Measurements from ENCODE around the gene DBNDD1. TPM values are rescaled to one million over a fixed set of nuclear protein-coding genes. Genes with fewer than 3 reads are reported as not detected.

Gene DBNDD1
- total RNA-seq, 2 donors from 2014 or later: 3.8 to 4.9 TPM

Other genes with a start within 250 kb of the DBNDD1 start
- 10 to 100 TPM; 11.1 to 26.6 TPM for gene FANCA, start 202.8 kb downstream of the DBNDD1 start, total RNA-seq
- 10 to 100 TPM; 70.2 to 97.7 TPM for gene SPIRE2, start 191.0 kb downstream of the DBNDD1 start, total RNA-seq
- gene TCF25, start 145.9 kb downstream of the DBNDD1 start, total RNA-seq: 100 to 1,000 TPM; 152 to 210 TPM
- gene MC1R, start 100.6 kb downstream of the DBNDD1 start, total RNA-seq: 1 to 10 TPM; 2.1 to 4.3 TPM
- gene TUBB3, start 96.1 kb downstream of the DBNDD1 start, total RNA-seq: 1 to 10 TPM; 3.3 to 4.2 TPM
- gene DEF8, start 70.7 kb downstream of the DBNDD1 start, total RNA-seq: 10 to 100 TPM; 25.4 to 34.0 TPM
- not detected for gene PRDM7, start 57.9 kb upstream of the DBNDD1 start, total RNA-seq

Data from left colon (tissue), 2 donors.